GM19452 (cell line): Measurements from ENCODE around the gene FBXO21.
"Not testable (repeated sequence)": the region's sequence is repeated elsewhere in the genome, so short reads cannot be mapped to it uniquely, and the experiment has no call there.

Experiments used
- ATAC-seq: cut with Tn5 transposase; IDR thresholded peaks from one replicate; pipeline ENCODE4 v1.9.1; 2021; ENCODE audit not compliant: unreplicated experiment

The FBXO21 gene

DNA sequence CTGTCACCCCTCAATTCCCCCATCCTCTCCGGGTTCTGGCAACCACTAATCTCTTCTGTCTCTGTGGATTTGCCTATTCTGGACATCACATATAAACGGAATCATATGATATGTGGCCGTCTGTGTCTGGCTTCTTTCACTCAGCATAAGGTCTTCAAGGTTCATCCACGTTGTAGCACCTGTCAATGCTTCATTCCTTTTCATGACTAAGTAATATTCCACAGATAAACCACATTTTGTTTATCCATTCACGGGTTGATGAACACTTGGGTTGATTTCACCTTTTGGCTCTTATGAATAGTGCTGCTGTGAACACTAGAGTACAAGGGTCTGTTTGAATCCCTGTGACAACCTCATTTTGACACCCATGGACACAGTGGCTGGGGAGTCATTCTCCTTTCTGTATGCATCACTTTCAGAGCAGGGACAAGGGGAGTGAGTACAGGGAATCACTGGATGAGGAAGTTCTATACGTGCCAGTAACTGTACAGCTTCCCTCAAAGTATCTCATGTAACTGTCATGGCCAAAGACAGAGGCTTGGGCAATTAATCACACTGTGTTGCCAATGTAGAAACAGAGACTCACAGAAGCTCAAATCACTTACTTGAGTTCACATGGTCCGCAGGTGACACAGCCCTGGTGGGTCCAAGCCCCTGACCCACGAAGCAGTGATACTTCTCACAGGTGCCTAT, 80.2 kb downstream of the FBXO21 start:
- no peak for ATAC-seq

DNA sequence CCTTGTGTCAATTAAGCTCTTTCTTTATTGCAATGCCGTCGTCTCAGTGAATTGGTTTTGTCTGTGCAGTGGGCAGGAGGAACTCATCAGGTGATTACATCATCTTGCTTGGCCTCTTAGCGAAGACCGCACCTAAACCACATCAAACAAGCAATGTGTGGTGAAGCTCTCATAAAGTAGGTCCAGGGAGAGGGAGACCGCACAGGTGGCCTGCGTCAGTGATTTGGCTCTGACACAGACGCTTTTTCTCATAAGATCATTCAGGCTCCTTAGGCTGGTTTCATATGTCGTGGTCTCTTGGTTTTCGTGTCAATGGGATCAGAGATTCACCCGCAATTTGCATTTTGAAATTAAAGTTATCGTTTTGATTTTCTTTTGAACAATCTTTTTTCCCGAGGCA, 84.4 kb downstream of the FBXO21 start:
- no peak for ATAC-seq

- ATAC-seq: not testable (repeated sequence)
These were observed 86.3 kb downstream of the FBXO21 start for GRCh38 chr12:117104003-117104402.

GRCh38 chr12:117102800-117103181, 87.5 kb downstream of the FBXO21 start:
- ATAC-seq: no peak

DNA sequence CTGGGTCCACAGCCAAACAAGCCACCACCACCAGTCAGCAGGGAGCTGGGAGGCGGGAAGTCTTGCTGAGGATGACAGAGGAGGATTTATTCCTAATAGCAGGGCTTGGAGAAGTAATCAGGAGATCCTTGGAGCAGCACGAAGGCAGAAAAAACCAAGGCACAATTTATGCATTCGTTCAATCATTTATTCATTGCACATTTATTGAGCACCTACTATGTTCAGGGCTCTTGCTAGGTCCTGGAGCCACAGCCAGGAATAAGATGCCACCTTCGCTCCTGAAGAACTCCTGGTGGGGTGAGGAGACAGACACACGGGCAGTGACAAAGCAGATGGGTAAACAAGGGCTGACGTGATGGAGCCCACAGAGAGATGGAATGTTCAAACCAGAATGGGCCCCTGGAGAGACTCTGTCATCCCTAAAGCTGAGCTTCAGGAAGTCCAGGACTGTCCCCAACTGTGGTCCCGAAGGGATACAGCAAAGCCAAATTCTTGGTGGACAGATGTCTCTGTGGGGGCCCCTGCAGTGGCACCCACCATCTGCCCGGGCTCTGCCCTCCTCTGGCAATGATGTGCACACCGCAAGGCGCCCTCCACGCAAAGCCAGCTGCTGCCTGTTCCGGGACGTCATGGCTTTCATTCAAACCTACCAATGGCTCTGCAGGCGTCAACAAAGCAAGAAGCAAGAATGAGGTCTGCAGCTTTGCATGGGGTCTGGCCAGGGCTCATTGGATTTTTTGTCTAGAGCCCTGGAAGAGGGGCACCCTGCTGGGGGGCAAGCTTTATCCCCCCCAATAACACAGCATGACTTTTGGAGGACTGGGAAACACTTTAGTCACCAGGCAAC, 88.1 kb downstream of the FBXO21 start:
- ATAC-seq: no peak

DNA sequence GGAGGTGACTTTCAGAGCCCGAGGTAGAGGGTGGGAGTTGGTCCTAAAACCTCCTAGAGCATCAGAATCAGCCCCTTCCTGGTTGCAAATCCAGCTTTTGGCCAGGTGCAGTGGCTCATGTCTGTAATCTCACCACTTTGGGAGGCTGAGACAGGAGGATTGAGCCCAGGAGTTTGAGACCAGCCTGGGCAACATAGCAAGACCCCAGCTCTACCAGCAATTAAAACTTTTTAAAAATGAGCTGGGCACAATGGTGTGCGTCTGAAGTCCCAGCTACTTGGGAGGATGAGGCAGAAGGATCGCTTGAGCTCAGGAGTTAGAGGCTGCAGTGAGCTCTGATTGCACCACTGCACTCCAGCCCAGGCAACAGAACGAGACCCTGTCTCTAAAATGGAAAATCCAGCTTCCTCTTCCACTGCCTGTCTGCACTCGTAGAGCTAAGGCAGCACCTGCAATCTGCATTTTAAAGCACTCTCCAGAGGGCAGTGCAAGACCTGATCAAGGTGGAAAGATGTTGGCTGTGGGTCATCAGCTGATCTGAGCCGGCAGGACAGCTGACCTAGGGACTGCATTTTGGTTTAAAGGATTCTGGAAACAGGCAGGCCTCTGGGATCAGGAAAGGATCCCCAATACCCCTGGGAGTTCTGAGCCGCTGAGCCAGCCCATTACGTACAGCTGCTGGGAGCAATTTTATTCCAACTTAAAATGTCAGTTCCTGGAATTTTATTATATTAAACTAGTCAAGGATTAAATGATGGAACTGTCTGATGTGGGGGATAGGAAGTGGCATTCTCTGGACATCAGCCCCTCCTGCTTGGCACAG, 89.2 kb downstream of the FBXO21 start:
- no peak for ATAC-seq

GRCh38 chr12:117100251-117100650, 90.0 kb downstream of the FBXO21 start:
- no peak for ATAC-seq

- ATAC-seq: peak; percentile 47
These were observed 91.7 kb downstream of the FBXO21 start for GRCh38 chr12:117098361-117099217.

- no peak for ATAC-seq
These were observed 92.3 kb downstream of the FBXO21 start for GRCh38 chr12:117098024-117098360.

GRCh38 chr12:117097159-117097558, 93.1 kb downstream of the FBXO21 start:
- no peak for ATAC-seq

GRCh38 chr12:117096501-117097042, 93.7 kb downstream of the FBXO21 start:
- ATAC-seq: no peak

DNA sequence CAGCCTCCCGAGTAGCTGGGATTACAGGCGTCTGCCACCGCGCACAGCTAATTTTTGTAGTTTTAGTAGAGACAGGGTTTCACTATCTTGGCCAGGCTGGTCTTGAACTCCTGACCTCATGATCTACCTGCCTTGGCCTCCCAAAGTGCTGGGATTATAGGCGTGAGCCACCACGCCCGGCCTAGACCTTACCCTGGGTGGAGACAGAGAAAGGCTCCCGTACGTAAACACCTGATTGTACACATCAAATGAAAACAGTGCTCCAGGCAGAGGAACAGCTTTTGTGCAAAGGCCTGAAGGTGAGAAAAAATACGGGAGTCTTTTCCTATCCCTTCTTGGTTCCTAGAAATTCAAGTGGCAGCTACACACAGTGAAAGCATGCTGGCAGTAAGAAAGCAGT, 95.1 kb downstream of the FBXO21 start:
- not testable (repeated sequence) for ATAC-seq

GRCh38 chr12:117093918-117094630, 96.2 kb downstream of the FBXO21 start:
- no peak for ATAC-seq

- ATAC-seq: no peak
These were observed 96.8 kb downstream of the FBXO21 start for GRCh38 chr12:117093431-117093830.

DNA sequence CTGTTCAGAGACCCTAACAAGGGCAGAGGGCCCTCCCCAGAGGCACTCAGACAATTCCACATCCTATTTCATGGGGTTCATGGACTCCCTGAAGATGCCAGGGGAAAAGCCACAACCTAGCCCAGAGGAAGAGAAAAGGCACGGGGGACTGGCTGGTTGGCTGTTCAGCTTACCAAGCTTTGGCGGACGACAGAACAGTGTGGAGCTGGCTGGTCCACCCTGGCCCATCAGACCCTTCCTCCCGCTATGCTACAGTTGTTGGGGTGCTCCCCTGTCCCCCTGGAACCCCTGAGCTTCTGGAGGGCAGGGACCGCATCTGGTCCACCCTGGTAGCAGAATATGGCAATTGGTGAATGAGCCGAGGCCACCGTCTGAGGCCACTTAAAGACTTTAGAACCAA, 97.4 kb downstream of the FBXO21 start:
- no peak for ATAC-seq

GRCh38 chr12:117092511-117092780, 97.8 kb downstream of the FBXO21 start:
- ATAC-seq: no peak
